Measurements from ENCODE around the gene LARP4B.

DNA sequence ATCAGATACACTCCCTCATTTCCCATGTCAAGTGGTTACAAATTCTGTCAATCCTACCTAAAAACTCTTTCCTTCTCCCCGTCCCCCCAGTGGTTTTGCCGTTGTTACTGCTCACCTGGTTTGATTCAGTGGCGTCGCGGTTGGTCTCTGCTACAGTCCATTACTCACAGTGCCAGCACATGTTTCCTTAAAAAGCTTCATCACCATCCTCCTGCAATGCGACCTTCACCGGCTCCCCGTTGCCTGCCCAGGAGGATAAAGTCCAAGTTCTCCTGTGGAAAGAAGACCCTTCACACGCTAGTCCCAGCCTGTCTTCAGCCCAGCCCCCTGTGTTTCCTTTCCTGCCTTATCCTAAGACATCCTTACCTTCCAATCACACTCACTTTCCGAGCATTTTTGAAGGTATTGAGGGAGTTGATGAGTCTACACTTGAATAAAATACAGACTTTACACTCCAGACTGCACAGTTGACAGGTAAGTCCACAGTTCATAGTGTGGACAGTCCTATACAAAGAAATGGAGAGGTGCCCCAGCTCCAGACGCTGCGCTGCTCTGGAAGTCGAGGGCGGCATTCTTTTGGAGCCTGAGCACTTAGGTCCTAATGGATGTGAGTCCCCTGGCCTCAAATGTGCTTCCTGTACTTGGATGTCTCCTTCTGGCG, 3.4 kb upstream of the LARP4B start:
- TF ChIP-seq CTCF (IDR thresholded peaks at IDR 0.05) (no peak), POLR2A (IDR thresholded peaks at IDR 0.05) (no peak), POLR2AphosphoS5 (IDR thresholded peaks at IDR 0.05; ENCODE audit: insufficient read depth in 1 of 2, low read depth in 1 of 2) (no peak)

All from vagina (tissue), 2 donors.